Effector memory CD8-positive, alpha-beta T cell (primary cell): Measurements from ENCODE around the gene CYBRD1.
"Not testable (repeated sequence)": the region's sequence is repeated elsewhere in the genome, so short reads cannot be mapped to it uniquely, and the experiment has no call there.

Source experiments
- ATAC-seq: fragments of 150-1000 bp; cut with Tn5 transposase; replicated peaks from 2 replicates; pipeline ENCODE4 v1.10.0; 2021; ENCODE audit warnings: mild to moderate bottlenecking, moderate library complexity
- DNase-seq, 3 experiments: peaks; one replicate each; pipeline ENCODE4 v3.0.0; 2021
- H3K27ac Mint-ChIP-seq, 2 donors: one replicate each; pipeline ENCODE4 v1.8.0; 2022; ENCODE audit warnings: mild to moderate bottlenecking in 2 of 2, mixed read lengths in 2 of 2, moderate library complexity in 2 of 2
- H3K27me3 Mint-ChIP-seq, 2 donors: one replicate each; pipeline ENCODE4 v1.8.0; 2022; ENCODE audit warnings: mixed read lengths in 2 of 2
- H3K36me3 Mint-ChIP-seq: one replicate; pipeline ENCODE4 v1.8.0; 2022; ENCODE audit warnings: mild to moderate bottlenecking, moderate library complexity, mixed read lengths; ENCODE audit not compliant: insufficient read depth
- H3K4me1 Mint-ChIP-seq, 2 donors: one replicate each; pipeline ENCODE4 v1.8.0; 2022; ENCODE audit warnings: low read depth in 2 of 2, mixed read lengths in 2 of 2
- H3K4me3 Mint-ChIP-seq, 2 donors: one replicate each; pipeline ENCODE4 v1.8.0; 2022; ENCODE audit warnings: mild to moderate bottlenecking in 2 of 2, mixed read lengths in 2 of 2, moderate library complexity in 2 of 2
- H3K9me3 Mint-ChIP-seq, 2 donors: one replicate each; pipeline ENCODE4 v1.8.0; 2022; ENCODE audit warnings: mixed read lengths in 2 of 2

CYBRD1 gene

GRCh38 chr2:171523088-171524017 lies 1.1 kb downstream of the CYBRD1 start:
- H3K9me3 Mint-ChIP-seq: no peaks in the 10 kb centered on the region
- peak overlapping the region in 1 of 2 donors; percentile 80 for H3K4me3 Mint-ChIP-seq
- peaks cover 4 to 5% of the 10 kb centered on the region in 2 donors for H3K4me1 Mint-ChIP-seq
- no peak overlapping the region for H3K27ac Mint-ChIP-seq
- H3K36me3 Mint-ChIP-seq: peaks cover 3% of the 10 kb centered on the region
- DNase-seq (no peak), ATAC-seq (peak; percentile 46)
- H3K27me3 Mint-ChIP-seq: peaks cover 60 to 67% of the 10 kb centered on the region in 2 donors

GRCh38 chr2:171524018-171524401 lies 1.7 kb downstream of the CYBRD1 start:
- ATAC-seq: no peak

GRCh38 chr2:171529914-171530313 lies 7.6 kb downstream of the CYBRD1 start:
- DNase-seq: no peak

More at GRCh38 chr2:171524018-171524401, 1.7 kb downstream of the CYBRD1 start:
- H3K27me3 Mint-ChIP-seq: peaks cover 63 to 66% of the 10 kb centered on the region in 2 donors
- peaks cover 4 to 5% of the 10 kb centered on the region in 2 donors for H3K4me1 Mint-ChIP-seq
- DNase-seq: no peak
- no peak overlapping the region for H3K27ac Mint-ChIP-seq
- H3K4me3 Mint-ChIP-seq: peak overlapping the region in 1 of 2 donors; percentile 80
- H3K36me3 Mint-ChIP-seq: peaks cover 3% of the 10 kb centered on the region
- no peaks in the 10 kb centered on the region for H3K9me3 Mint-ChIP-seq

GRCh38 chr2:171530378-171530777 lies 8.1 kb downstream of the CYBRD1 start:
- H3K27me3 Mint-ChIP-seq: peaks cover 38% of the 10 kb centered on the region in 2 donors
- H3K27ac Mint-ChIP-seq: no peak overlapping the region
- no peaks in the 10 kb centered on the region for H3K4me1 Mint-ChIP-seq
- H3K9me3 Mint-ChIP-seq: peaks cover 0 to 7% of the 10 kb centered on the region in 2 donors
- DNase-seq: no peak
- H3K4me3 Mint-ChIP-seq: no peak overlapping the region
- no peaks in the 10 kb centered on the region for H3K36me3 Mint-ChIP-seq
- ATAC-seq: no peak

More at GRCh38 chr2:171529914-171530313, 7.6 kb downstream of the CYBRD1 start:
- no peak for ATAC-seq
- no peaks in the 10 kb centered on the region for H3K36me3 Mint-ChIP-seq
- no peak overlapping the region for H3K27ac Mint-ChIP-seq
- H3K4me1 Mint-ChIP-seq: no peaks in the 10 kb centered on the region
- H3K27me3 Mint-ChIP-seq: peaks cover 38 to 40% of the 10 kb centered on the region in 2 donors
- no peak overlapping the region for H3K4me3 Mint-ChIP-seq
- peaks cover 0 to 7% of the 10 kb centered on the region in 2 donors for H3K9me3 Mint-ChIP-seq

GRCh38 chr2:171530859-171531258 lies 8.6 kb downstream of the CYBRD1 start:
- not testable (repeated sequence) for ATAC-seq, H3K4me3 Mint-ChIP-seq, H3K9me3 Mint-ChIP-seq

GRCh38 chr2:171531291-171531690 lies 9.0 kb downstream of the CYBRD1 start:
- Mint-ChIP-seq H3K9me3 (peaks cover 0 to 7% of the 10 kb centered on the region in 2 donors), H3K4me1 (no peaks in the 10 kb centered on the region), H3K4me3 (no peak overlapping the region), H3K36me3 (no peaks in the 10 kb centered on the region), H3K27ac (no peak overlapping the region), H3K27me3 (peaks cover 43% of the 10 kb centered on the region in 2 donors)
- DNase-seq: no peak
- no peak for ATAC-seq

More at GRCh38 chr2:171530859-171531258, 8.6 kb downstream of the CYBRD1 start:
- peaks cover 39 to 41% of the 10 kb centered on the region in 2 donors for H3K27me3 Mint-ChIP-seq
- not testable (repeated sequence) for H3K27ac Mint-ChIP-seq, DNase-seq, H3K36me3 Mint-ChIP-seq, H3K4me1 Mint-ChIP-seq

- Mint-ChIP-seq H3K27me3 (peaks cover 49 to 50% of the 10 kb centered on the region in 2 donors), H3K4me1 (no peaks in the 10 kb centered on the region), H3K27ac (no peak overlapping the region), H3K4me3 (no peak overlapping the region), H3K36me3 (no peaks in the 10 kb centered on the region), H3K9me3 (peaks cover 0 to 7% of the 10 kb centered on the region in 2 donors)
- no peak for ATAC-seq
- no peak for DNase-seq
Measured at GRCh38 chr2:171531836-171532450, 9.7 kb downstream of the CYBRD1 start.

GRCh38 chr2:171533331-171533730 lies 11.1 kb downstream of the CYBRD1 start:
- Mint-ChIP-seq H3K27ac (no peak overlapping the region), H3K4me1 (no peaks in the 10 kb centered on the region)

GRCh38 chr2:171535528-171535927 lies 13.3 kb downstream of the CYBRD1 start:
- H3K4me1 Mint-ChIP-seq, H3K27ac Mint-ChIP-seq, DNase-seq, H3K4me3 Mint-ChIP-seq, ATAC-seq, H3K9me3 Mint-ChIP-seq, H3K36me3 Mint-ChIP-seq: not testable (repeated sequence)
- H3K27me3 Mint-ChIP-seq: peaks cover 43 to 44% of the 10 kb centered on the region in 2 donors

More at GRCh38 chr2:171533331-171533730, 11.1 kb downstream of the CYBRD1 start:
- Mint-ChIP-seq H3K36me3 (no peaks in the 10 kb centered on the region), H3K27me3 (peaks cover 45 to 49% of the 10 kb centered on the region in 2 donors), H3K9me3 (peaks cover 0 to 7% of the 10 kb centered on the region in 2 donors), H3K4me3 (no peak overlapping the region)
- DNase-seq: no peak
- no peak for ATAC-seq

- no peaks in the 10 kb centered on the region for H3K9me3 Mint-ChIP-seq
- H3K36me3 Mint-ChIP-seq: no peaks in the 10 kb centered on the region
- ATAC-seq: no peak
- no peak overlapping the region for H3K27ac Mint-ChIP-seq
- DNase-seq: no peak
- peaks cover 38 to 40% of the 10 kb centered on the region in 2 donors for H3K27me3 Mint-ChIP-seq
- no peaks in the 10 kb centered on the region for H3K4me1 Mint-ChIP-seq
- no peak overlapping the region for H3K4me3 Mint-ChIP-seq
Measured at GRCh38 chr2:171540437-171540836, 18.2 kb downstream of the CYBRD1 start.

- H3K27ac Mint-ChIP-seq: no peak overlapping the region
- ATAC-seq (no peak), DNase-seq (no peak)
- peaks cover 29 to 33% of the 10 kb centered on the region in 2 donors for H3K27me3 Mint-ChIP-seq
- no peaks in the 10 kb centered on the region for H3K4me1 Mint-ChIP-seq
- H3K9me3 Mint-ChIP-seq: no peaks in the 10 kb centered on the region
- H3K36me3 Mint-ChIP-seq: no peaks in the 10 kb centered on the region
- no peak overlapping the region for H3K4me3 Mint-ChIP-seq
Measured at GRCh38 chr2:171541202-171541887, 19.1 kb downstream of the CYBRD1 start.

- ATAC-seq (no peak), DNase-seq (no peak)
- Mint-ChIP-seq H3K36me3 (no peaks in the 10 kb centered on the region), H3K4me3 (no peak overlapping the region), H3K27me3 (peaks cover 14 to 23% of the 10 kb centered on the region in 2 donors), H3K4me1 (peaks cover 0 to 2% of the 10 kb centered on the region in 2 donors), H3K9me3 (no peaks in the 10 kb centered on the region), H3K27ac (no peak overlapping the region)
Measured at GRCh38 chr2:171545086-171545485, 22.8 kb downstream of the CYBRD1 start.

GRCh38 chr2:171547256-171547655 lies 25.0 kb downstream of the CYBRD1 start:
- no peak for DNase-seq
- Mint-ChIP-seq H3K27ac (no peak overlapping the region), H3K4me3 (no peak overlapping the region), H3K9me3 (no peaks in the 10 kb centered on the region), H3K4me1 (peaks cover 0 to 2% of the 10 kb centered on the region in 2 donors), H3K36me3 (no peaks in the 10 kb centered on the region), H3K27me3 (peaks cover 0 to 11% of the 10 kb centered on the region in 2 donors)
- ATAC-seq: no peak
